SK-N-SH (cell line): Measurements from ENCODE around the gene PCNX2.

Source experiments
- CTCF ChIP-seq: fragments of 200-600 bp; sonication (generic); IDR thresholded peaks from 2 replicates; pipeline ENCODE4 v1.6.1; 2017; ENCODE audit warnings: antibody characterized with exemption, mild to moderate bottlenecking, moderate library complexity
- ELF1 ChIP-seq: IDR thresholded peaks from 2 replicates; pipeline ENCODE4 v1.4.0; 2012
- EP300 ChIP-seq, 2 experiments: IDR thresholded peaks; 2 replicates each; pipeline versions ENCODE4 v1.4.0 to v1.6.1; 2012; ENCODE audit warnings: borderline replicate concordance in 1 of 2, low read depth in 1 of 2, low read length in 1 of 2
- EZH2phosphoT487 ChIP-seq: fragments of 200-600 bp; sonication (generic); IDR thresholded peaks from 2 replicates; pipeline ENCODE4 v1.6.1; 2017; ENCODE audit warnings: low read depth, mixed run types, mild to moderate bottlenecking, antibody characterized with exemption, moderate library complexity, borderline replicate concordance
- FOXJ3 ChIP-seq: sonication (generic); formaldehyde crosslinking; IDR thresholded peaks from 2 replicates; pipeline ENCODE4 v1.5.1; 2020; ENCODE audit warnings: mild to moderate bottlenecking, missing genetic modification reagents
- FOXM1 ChIP-seq: IDR thresholded peaks from 2 replicates; pipeline ENCODE4 v1.4.0; 2012; ENCODE audit warnings: low read depth, mild to moderate bottlenecking
- JUND ChIP-seq: IDR thresholded peaks from 2 replicates; pipeline ENCODE4 v1.4.0; 2012
- MAX ChIP-seq: IDR thresholded peaks from 2 replicates; pipeline ENCODE4 v1.4.0; 2012; ENCODE audit warnings: low read depth
- NRF1 ChIP-seq: IDR thresholded peaks from 2 replicates; pipeline ENCODE4 v1.6.1; 2012; ENCODE audit warnings: low read depth, mild to moderate bottlenecking, low read length
- POLR2AphosphoS5 ChIP-seq: IDR thresholded peaks from 2 replicates; pipeline ENCODE4 v1.6.1; 2012; ENCODE audit warnings: low read depth, low read length
- RAD21 ChIP-seq: IDR thresholded peaks from 2 replicates; pipeline ENCODE4 v1.6.1; 2012; ENCODE audit warnings: mild to moderate bottlenecking, low read length
- SMC3 ChIP-seq: IDR thresholded peaks from 2 replicates; pipeline ENCODE4 v1.6.1; 2012; ENCODE audit warnings: low read depth, low read length, improper control_type of control experiment
- YY1 ChIP-seq: IDR thresholded peaks from 2 replicates; pipeline ENCODE4 v1.4.0; 2012; ENCODE audit warnings: low read depth, mild to moderate bottlenecking

- TF ChIP-seq CTCF (no peak), EP300 (IDR thresholded peaks at IDR 0.05; ENCODE audit: borderline replicate concordance in 1 of 2, low read depth in 1 of 2, low read length in 1 of 2) (no peak), ELF1 (no peak), FOXM1 (no peak), JUND (no peak), FOXJ3 (CRISPR knock-in tag) (no peak), NRF1 (no peak), RAD21 (no peak), MAX (no peak), SMC3 (no peak), YY1 (no peak), POLR2AphosphoS5 (no peak), EZH2phosphoT487 (no peak)
Observed at GRCh38 chr1:233189526-233189925, 106.0 kb downstream of the PCNX2 start.
